Measurements from ENCODE around the gene KCND3.

KCND3 gene

DNA sequence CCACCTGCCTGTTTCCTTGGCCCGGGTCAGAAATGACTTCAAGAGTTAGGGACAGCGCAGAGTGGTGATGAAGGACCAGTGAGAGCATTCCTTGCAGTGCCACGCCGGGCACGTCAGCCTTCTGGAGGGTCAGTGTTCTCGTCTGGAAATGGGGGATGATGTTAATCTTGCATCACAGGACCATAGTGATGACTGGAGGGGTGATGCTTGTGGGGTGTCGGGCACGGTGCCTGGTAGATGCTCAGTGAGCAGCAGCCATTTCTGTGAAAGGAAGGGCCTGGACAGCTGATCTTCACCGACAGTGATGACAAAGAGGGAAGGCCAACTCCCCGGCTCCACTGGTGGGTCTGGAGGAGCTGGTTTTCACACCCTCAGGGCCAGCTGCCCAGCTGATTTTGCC, 177.6 kb downstream of the KCND3 start:
- Histone ChIP-seq H3K9me3 (no peaks in the 10 kb centered on the region), H3K27ac (no peak overlapping the region), H3K27me3 (peaks cover 4% of the 10 kb centered on the region), H3K36me3 (no peaks in the 10 kb centered on the region), H3K4me1 (ENCODE audit: control insufficient read depth in 1 of 2, insufficient read depth in 1 of 2, low read depth in 1 of 2, low read length in 1 of 2) (no peaks in the 10 kb centered on the region), H3K4me3 (ENCODE audit: low read depth in 1 of 2, low read length in 1 of 2) (no peak overlapping the region)
- TF ChIP-seq, protein P1, sequence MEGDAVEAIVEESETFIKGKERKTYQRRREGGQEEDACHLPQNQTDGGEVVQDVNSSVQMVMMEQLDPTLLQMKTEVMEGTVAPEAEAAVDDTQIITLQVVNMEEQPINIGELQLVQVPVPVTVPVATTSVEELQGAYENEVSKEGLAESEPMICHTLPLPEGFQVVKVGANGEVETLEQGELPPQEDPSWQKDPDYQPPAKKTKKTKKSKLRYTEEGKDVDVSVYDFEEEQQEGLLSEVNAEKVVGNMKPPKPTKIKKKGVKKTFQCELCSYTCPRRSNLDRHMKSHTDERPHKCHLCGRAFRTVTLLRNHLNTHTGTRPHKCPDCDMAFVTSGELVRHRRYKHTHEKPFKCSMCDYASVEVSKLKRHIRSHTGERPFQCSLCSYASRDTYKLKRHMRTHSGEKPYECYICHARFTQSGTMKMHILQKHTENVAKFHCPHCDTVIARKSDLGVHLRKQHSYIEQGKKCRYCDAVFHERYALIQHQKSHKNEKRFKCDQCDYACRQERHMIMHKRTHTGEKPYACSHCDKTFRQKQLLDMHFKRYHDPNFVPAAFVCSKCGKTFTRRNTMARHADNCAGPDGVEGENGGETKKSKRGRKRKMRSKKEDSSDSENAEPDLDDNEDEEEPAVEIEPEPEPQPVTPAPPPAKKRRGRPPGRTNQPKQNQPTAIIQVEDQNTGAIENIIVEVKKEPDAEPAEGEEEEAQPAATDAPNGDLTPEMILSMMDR (IDR thresholded peaks at IDR 0.05) = no peak

DNA sequence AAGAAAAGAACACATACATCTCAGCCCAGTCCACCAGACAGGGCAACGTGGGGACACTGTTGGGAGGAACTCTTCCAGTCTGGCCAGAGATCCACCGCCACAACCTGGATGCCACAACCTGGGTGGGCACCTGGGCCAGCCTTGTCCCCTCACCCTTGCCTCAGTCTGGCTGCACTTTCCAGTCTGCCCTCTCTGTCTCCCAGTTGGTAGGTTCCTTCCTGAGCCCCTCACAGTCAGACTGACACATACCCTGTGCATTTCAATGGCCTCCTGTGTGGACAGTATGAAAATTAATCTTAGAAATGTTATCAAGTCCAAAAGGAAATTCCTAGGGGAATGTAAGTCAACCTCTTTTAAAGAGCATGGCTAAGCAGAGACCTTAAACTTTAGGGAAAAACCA, 184.2 kb downstream of the KCND3 start:
- Histone ChIP-seq H3K27ac (no peak overlapping the region), H3K36me3 (no peaks in the 10 kb centered on the region), H3K4me1 (ENCODE audit: control insufficient read depth in 1 of 2, insufficient read depth in 1 of 2, low read depth in 1 of 2, low read length in 1 of 2) (no peaks in the 10 kb centered on the region), H3K4me3 (ENCODE audit: low read depth in 1 of 2, low read length in 1 of 2) (no peak overlapping the region), H3K27me3 (peaks cover 10% of the 10 kb centered on the region), H3K9me3 (no peaks in the 10 kb centered on the region)
- TF ChIP-seq, protein P1 (IDR thresholded peaks at IDR 0.05) = no peak

DNA sequence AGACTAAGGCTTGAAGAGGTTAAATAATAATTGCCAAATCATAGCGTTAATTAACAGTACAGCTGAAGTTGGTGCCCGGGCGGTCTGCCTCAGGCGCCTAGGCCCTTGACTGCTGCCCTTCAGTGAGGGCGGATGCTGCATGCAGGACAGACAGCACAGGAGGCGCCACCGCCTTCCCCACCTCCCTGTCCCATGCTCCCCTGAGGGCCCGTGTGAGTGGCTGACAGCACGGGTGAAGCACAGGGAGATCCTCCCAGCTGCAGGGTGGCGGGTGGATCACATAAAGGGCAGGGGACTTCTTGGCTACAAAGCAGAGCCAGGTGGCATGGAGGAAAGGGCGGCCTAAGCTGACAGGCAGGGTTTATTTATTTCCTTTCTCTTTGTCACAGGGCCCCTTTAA, 184.7 kb downstream of the KCND3 start:
- H3K9me3 ChIP-seq = no peaks in the 10 kb centered on the region
- H3K36me3 ChIP-seq = no peaks in the 10 kb centered on the region
- H3K4me1 ChIP-seq (ENCODE audit: control insufficient read depth in 1 of 2, insufficient read depth in 1 of 2, low read depth in 1 of 2, low read length in 1 of 2) = no peaks in the 10 kb centered on the region
- peaks cover 10% of the 10 kb centered on the region for H3K27me3 ChIP-seq
- H3K27ac ChIP-seq = no peak overlapping the region
- TF ChIP-seq, protein P1 (IDR thresholded peaks at IDR 0.05) = no peak
- no peak overlapping the region for H3K4me3 ChIP-seq (ENCODE audit: low read depth in 1 of 2, low read length in 1 of 2)

DNA sequence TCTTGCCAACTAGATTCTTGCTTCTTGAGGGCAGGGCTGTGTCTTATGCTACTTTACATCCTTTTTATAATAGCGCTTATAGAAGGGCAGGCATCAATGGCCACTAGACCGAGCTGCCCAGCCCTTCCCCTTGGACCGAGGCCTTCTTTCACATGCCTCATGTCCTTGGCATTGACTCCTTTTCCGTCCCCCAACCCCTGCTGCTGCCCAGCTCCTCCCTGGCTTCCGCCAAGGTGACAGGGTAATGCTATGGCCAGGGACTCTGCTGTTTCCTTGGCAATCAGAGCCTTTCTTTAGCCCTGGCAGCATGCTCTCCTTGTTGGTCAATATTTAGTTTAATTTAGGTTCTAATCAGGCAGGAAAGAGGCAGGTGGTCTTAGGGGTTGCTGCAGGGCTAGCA, 185.5 kb downstream of the KCND3 start:
- no peak overlapping the region for H3K4me3 ChIP-seq (ENCODE audit: low read depth in 1 of 2, low read length in 1 of 2)
- no peaks in the 10 kb centered on the region for H3K4me1 ChIP-seq (ENCODE audit: control insufficient read depth in 1 of 2, insufficient read depth in 1 of 2, low read depth in 1 of 2, low read length in 1 of 2)
- H3K36me3 ChIP-seq = no peaks in the 10 kb centered on the region
- no peak overlapping the region for H3K27ac ChIP-seq
- no peaks in the 10 kb centered on the region for H3K9me3 ChIP-seq
- TF ChIP-seq, protein P1 (IDR thresholded peaks at IDR 0.05) = no peak
- H3K27me3 ChIP-seq = peaks cover 10% of the 10 kb centered on the region

DNA sequence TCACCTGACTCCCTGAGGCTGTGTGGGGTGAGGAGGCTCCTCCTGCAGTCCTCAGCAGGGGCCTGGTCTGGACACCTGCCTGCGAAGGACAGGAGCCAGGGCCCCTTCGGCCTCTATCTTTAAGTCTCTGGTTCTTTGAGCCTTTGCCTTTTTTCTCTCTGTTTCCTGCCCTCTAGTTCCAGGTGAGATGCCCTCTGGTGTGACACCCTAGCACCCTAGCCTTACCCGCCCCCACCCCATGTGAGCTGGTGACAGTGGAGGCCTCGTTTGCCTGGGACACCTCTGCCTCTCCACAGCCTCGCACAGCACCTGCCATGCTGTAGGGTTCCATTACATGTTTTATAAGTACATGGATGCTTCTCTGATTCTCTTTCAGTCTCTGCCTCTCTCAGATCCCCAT, 186.5 kb downstream of the KCND3 start:
- TF ChIP-seq, protein P1 (IDR thresholded peaks at IDR 0.05) = no peak
- Histone ChIP-seq H3K36me3 (no peaks in the 10 kb centered on the region), H3K27me3 (peaks cover 10% of the 10 kb centered on the region)

DNA sequence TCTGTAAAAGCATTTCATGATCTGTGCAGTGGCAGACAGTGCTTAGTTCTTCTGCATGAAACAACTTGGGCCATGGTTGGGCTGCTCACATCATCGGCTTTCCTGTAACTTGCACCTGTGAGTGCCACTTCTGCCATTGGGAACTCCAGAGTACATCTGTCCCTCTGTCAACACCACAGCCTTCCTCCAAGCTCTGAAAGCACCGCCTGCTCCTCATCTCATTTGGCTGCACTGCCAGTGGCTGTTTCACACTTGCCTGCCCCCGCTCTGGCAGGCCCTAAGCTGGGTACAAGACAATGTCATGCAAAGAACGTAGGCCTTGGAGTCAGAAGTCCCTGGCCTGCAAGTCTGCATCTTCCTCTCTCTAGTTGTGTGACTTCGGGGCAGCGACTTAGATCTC, 187.4 kb downstream of the KCND3 start:
- TF ChIP-seq, protein P1 (IDR thresholded peaks at IDR 0.05) = no peak
- no peak overlapping the region for H3K4me3 ChIP-seq (ENCODE audit: low read depth in 1 of 2, low read length in 1 of 2)
- no peak overlapping the region for H3K27ac ChIP-seq
- no peaks in the 10 kb centered on the region for H3K4me1 ChIP-seq (ENCODE audit: control insufficient read depth in 1 of 2, insufficient read depth in 1 of 2, low read depth in 1 of 2, low read length in 1 of 2)
- H3K9me3 ChIP-seq = no peaks in the 10 kb centered on the region
- no peaks in the 10 kb centered on the region for H3K36me3 ChIP-seq
- peaks cover 14% of the 10 kb centered on the region for H3K27me3 ChIP-seq

More for the DNA sequence above, 186.5 kb downstream of the KCND3 start:
- no peak overlapping the region for H3K4me3 ChIP-seq (ENCODE audit: low read depth in 1 of 2, low read length in 1 of 2)
- no peak overlapping the region for H3K27ac ChIP-seq
- no peaks in the 10 kb centered on the region for H3K4me1 ChIP-seq (ENCODE audit: control insufficient read depth in 1 of 2, insufficient read depth in 1 of 2, low read depth in 1 of 2, low read length in 1 of 2)
- H3K9me3 ChIP-seq = no peaks in the 10 kb centered on the region

All from neutrophil (primary cell).